Activated T-helper 9 cell treated with anti-CD3 and anti-CD28 coated beads, Interleukin-2, amount 50 U/mL, for 16 hours (primary cell): ENCODE data around the gene ACTN1.
"Not testable (repeated sequence)": the region's sequence is repeated elsewhere in the genome, so short reads cannot be mapped to it uniquely, and the experiment has no call there.

Source experiments
- DNase-seq: peaks from one replicate; pipeline ENCODE4 v3.0.0-alpha.2; 2020; ENCODE audit warnings: low read depth

The ACTN1 gene

GRCh38 chr14:68986926-68987652 lies 8.0 kb upstream of the ACTN1 start:
- no peak for DNase-seq

- DNase-seq = no peak
These were observed 7.1 kb upstream of the ACTN1 start for GRCh38 chr14:68986225-68986624.

GRCh38 chr14:68984686-68985085 lies 5.6 kb upstream of the ACTN1 start:
- no peak for DNase-seq

- no peak for DNase-seq
These were observed 4.1 kb upstream of the ACTN1 start for GRCh38 chr14:68983191-68983590.

- DNase-seq = no peak
These were observed 3.5 kb upstream of the ACTN1 start for GRCh38 chr14:68982581-68982980.

GRCh38 chr14:68981539-68981976 lies 2.5 kb upstream of the ACTN1 start:
- DNase-seq = no peak

- no peak for DNase-seq
These were observed 2.0 kb upstream of the ACTN1 start for GRCh38 chr14:68981139-68981538.

- no peak for DNase-seq
These were observed 785 bp upstream of the ACTN1 start for GRCh38 chr14:68979722-68980451.

- peak; percentile 19 for DNase-seq
These were observed 760 bp downstream of the ACTN1 start for GRCh38 chr14:68978172-68978911.

- no peak for DNase-seq
These were observed 1.4 kb downstream of the ACTN1 start for GRCh38 chr14:68977718-68978171.

GRCh38 chr14:68977180-68977717 lies 1.9 kb downstream of the ACTN1 start:
- DNase-seq = no peak

- DNase-seq = no peak
These were observed 2.7 kb downstream of the ACTN1 start for GRCh38 chr14:68976160-68977067.

GRCh38 chr14:68975667-68976066 lies 3.4 kb downstream of the ACTN1 start:
- DNase-seq = no peak

GRCh38 chr14:68974759-68975347 lies 4.2 kb downstream of the ACTN1 start:
- no peak for DNase-seq

- no peak for DNase-seq
These were observed 5.5 kb downstream of the ACTN1 start for GRCh38 chr14:68973639-68974038.

GRCh38 chr14:68973219-68973565 lies 5.9 kb downstream of the ACTN1 start:
- not testable (repeated sequence) for DNase-seq

GRCh38 chr14:68972507-68973218 lies 6.4 kb downstream of the ACTN1 start:
- no peak for DNase-seq

- DNase-seq = no peak
These were observed 7.6 kb downstream of the ACTN1 start for GRCh38 chr14:68971411-68972035.

- DNase-seq = no peak
These were observed 8.4 kb downstream of the ACTN1 start for GRCh38 chr14:68970736-68971135.

- DNase-seq = no peak
These were observed 9.0 kb downstream of the ACTN1 start for GRCh38 chr14:68970038-68970612.
